ENCODE data around the gene RNF32. TPM values are rescaled to one million over a fixed set of nuclear protein-coding genes. Genes with fewer than 3 reads are reported as not detected.

Gene RNF32
- polyA plus RNA-seq, 1 donor = 3.7 TPM

DNA sequence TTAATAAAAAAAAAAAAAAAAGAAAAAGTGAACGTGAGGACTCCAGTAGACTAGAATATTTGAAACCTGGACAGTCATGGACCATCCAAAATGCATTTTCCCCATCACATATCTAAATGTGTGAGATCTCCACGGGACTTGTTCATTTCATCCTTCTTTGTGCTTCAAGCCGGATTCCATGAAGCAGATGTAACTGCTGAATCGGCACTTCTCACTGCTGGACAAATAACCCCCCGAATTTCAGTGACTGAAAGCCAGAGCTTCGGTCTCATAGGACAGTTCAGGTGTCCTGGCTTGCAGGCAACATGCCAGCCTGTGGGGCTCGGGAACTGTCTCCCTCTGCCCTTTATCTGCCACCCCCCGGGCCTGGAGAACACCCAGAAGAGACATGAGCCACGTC, 33.3 kb downstream of the RNF32 start:
- no CpG with 5 or more reads among the region's 9 CpGs for WGBS (ENCODE audit: insufficient coverage, low lambda C conversion rate)
- no peaks in the 10 kb centered on the region for H3K27me3 ChIP-seq (ENCODE audit: control insufficient read depth, insufficient read depth, low read length)
- H3K9me3 ChIP-seq (ENCODE audit: control insufficient read depth, low read depth, low read length) = no peaks in the 10 kb centered on the region
- H3K36me3 ChIP-seq (ENCODE audit: control insufficient read depth, insufficient read depth, low read length) = peaks cover 36% of the 10 kb centered on the region
- DNase-seq = no peak
- no peak overlapping the region for H3K27ac ChIP-seq (ENCODE audit: low read length)
- no peak overlapping the region for H3K4me3 ChIP-seq (ENCODE audit: low read length)
- no peaks in the 10 kb centered on the region for H3K4me1 ChIP-seq (ENCODE audit: control insufficient read depth, insufficient read depth, low read length)

DNA sequence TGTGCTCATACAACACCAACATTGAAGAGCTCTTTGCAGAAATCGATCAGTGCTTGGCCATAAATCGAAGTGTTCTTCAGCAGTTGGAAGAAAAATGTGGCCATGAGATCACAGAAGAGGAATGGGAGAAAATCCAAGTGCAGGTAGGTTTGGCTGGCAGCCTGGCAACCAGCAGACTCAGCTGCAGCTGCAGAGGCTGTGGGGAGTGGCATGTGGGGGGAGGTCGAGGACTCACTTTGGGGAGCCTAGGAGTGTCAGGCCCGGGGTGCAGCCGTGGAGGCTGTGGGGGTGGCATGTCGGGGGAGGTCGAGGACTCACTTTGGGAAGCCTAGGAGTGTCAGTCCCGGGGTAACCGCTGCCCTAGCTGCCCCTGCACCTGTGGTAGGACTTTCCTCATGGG, 35.1 kb downstream of the RNF32 start:
- no peak for DNase-seq
- WGBS (ENCODE audit: insufficient coverage, low lambda C conversion rate) = no CpG with 5 or more reads among the region's 9 CpGs
- Histone ChIP-seq H3K4me1 (ENCODE audit: control insufficient read depth, insufficient read depth, low read length) (no peaks in the 10 kb centered on the region), H3K9me3 (ENCODE audit: control insufficient read depth, low read depth, low read length) (no peaks in the 10 kb centered on the region), H3K4me3 (ENCODE audit: low read length) (no peak overlapping the region), H3K27ac (ENCODE audit: low read length) (no peak overlapping the region), H3K36me3 (ENCODE audit: control insufficient read depth, insufficient read depth, low read length) (peaks cover 40% of the 10 kb centered on the region), H3K27me3 (ENCODE audit: control insufficient read depth, insufficient read depth, low read length) (no peaks in the 10 kb centered on the region)

DNA sequence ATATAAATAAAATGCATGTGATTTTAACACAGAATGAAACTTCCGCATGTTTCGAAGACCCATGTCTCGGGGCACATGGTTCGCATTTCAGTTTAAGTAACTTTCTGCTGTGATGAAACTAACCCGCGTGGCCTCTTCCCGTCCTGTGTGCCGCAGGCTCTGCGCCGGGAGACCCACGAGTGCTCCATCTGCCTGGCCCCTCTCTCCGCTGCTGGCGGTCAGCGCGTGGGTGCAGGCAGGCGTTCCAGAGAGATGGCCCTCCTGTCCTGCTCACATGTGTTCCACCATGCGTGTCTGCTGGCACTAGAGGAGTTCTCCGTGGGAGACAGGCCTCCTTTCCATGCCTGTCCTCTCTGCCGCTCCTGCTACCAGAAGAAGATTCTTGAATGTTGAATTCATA, 35.7 kb downstream of the RNF32 start:
- DNase-seq = no peak
- H3K36me3 ChIP-seq (ENCODE audit: control insufficient read depth, insufficient read depth, low read length) = peaks cover 42% of the 10 kb centered on the region
- no peak overlapping the region for H3K27ac ChIP-seq (ENCODE audit: low read length)
- H3K4me3 ChIP-seq (ENCODE audit: low read length) = no peak overlapping the region
- no CpG with 5 or more reads among the region's 19 CpGs for WGBS (ENCODE audit: insufficient coverage, low lambda C conversion rate)
- no peaks in the 10 kb centered on the region for H3K27me3 ChIP-seq (ENCODE audit: control insufficient read depth, insufficient read depth, low read length)
- no peaks in the 10 kb centered on the region for H3K4me1 ChIP-seq (ENCODE audit: control insufficient read depth, insufficient read depth, low read length)
- H3K9me3 ChIP-seq (ENCODE audit: control insufficient read depth, low read depth, low read length) = no peaks in the 10 kb centered on the region

DNA sequence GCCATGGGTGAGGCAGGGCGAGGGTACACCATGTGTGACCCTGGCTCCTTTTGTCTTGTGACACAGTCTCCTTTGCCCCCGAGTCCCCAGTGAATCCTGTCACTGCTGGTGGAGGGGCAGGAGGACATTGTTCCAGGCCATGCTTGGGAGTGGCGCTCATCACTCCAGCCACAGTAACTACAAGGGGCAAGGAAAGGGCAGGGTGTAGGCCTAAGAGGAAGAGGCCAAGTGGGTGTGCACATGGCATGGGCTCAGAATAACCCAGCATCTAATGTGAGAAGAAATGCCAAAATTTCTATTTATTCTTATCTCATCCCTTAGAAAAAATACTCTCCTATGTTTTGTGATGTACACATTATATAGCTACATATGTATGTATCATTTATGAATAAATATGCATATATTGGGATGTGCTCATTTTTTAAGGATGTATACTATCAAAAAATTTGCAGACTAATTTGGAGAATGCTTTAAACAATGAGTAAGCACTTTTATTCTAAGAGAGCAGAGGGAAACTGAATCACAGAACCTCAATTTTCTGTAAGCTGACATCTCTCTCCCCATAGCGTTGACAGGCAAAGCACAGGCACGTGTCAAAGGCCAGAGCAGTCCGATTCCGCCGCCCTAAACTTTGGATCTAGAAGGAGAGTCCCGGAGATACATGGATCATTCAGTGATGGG, 36.9 kb downstream of the RNF32 start:
- H3K9me3 ChIP-seq (ENCODE audit: control insufficient read depth, low read depth, low read length) = no peaks in the 10 kb centered on the region
- H3K4me1 ChIP-seq (ENCODE audit: control insufficient read depth, insufficient read depth, low read length) = no peaks in the 10 kb centered on the region
- 100% methylated on average over 1 of the region's 9 CpGs for WGBS (ENCODE audit: insufficient coverage, low lambda C conversion rate)
- no peak for DNase-seq
- H3K27ac ChIP-seq (ENCODE audit: low read length) = no peak overlapping the region
- no peaks in the 10 kb centered on the region for H3K27me3 ChIP-seq (ENCODE audit: control insufficient read depth, insufficient read depth, low read length)
- no peak overlapping the region for H3K4me3 ChIP-seq (ENCODE audit: low read length)
- peaks cover 45% of the 10 kb centered on the region for H3K36me3 ChIP-seq (ENCODE audit: control insufficient read depth, insufficient read depth, low read length)

DNA sequence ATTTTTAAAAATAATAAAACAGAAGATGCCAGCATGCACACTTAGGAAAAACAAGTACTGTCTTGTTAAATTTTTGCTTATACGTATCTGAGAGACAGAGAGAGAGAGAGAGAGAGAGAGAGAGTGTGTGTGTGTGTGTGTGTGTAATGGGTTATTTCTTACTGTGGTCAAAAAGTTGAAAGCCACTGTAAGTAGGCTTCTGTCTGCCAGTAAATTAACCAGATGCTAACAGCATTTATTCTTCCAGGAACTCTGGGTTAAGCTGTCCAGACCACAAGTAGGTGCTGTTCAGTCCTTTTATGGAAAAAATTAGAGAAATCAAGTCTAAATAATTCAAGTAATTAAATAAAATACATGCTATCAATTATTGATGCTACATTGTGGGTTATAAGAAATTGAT, 39.7 kb downstream of the RNF32 start:
- WGBS (ENCODE audit: insufficient coverage, low lambda C conversion rate) = 100% methylated on average over 1 of the region's 1 CpG
- H3K36me3 ChIP-seq (ENCODE audit: control insufficient read depth, insufficient read depth, low read length) = peaks cover 41% of the 10 kb centered on the region

DNA sequence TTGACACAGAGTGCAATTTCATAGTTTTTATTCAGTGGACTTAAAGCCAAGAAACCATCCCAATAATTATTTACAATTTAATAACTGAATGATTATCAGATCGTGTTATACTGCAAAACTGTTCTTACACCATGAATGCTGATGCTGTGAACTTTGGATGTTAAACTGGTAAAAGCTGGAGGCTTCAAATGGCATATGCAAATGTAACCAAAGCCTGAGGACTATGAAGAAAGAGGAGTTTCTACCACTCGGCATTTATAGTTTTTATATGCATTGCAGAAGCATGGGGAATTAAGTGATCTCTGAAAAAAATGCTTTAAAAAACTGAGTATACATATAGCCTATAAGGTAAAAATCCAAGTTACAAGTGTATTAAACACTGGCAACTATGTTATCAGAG, 42.4 kb downstream of the RNF32 start:
- DNase-seq = no peak
- no peak overlapping the region for H3K27ac ChIP-seq (ENCODE audit: low read length)
- no peaks in the 10 kb centered on the region for H3K4me1 ChIP-seq (ENCODE audit: control insufficient read depth, insufficient read depth, low read length)
- H3K4me3 ChIP-seq (ENCODE audit: low read length) = no peak overlapping the region
- WGBS (ENCODE audit: insufficient coverage, low lambda C conversion rate) = 100% methylated on average over 1 of the region's 2 CpGs
- H3K36me3 ChIP-seq (ENCODE audit: control insufficient read depth, insufficient read depth, low read length) = peaks cover 24% of the 10 kb centered on the region
- no peaks in the 10 kb centered on the region for H3K27me3 ChIP-seq (ENCODE audit: control insufficient read depth, insufficient read depth, low read length)
- H3K9me3 ChIP-seq (ENCODE audit: control insufficient read depth, low read depth, low read length) = no peaks in the 10 kb centered on the region

More for the DNA sequence above, 39.7 kb downstream of the RNF32 start:
- H3K27me3 ChIP-seq (ENCODE audit: control insufficient read depth, insufficient read depth, low read length) = no peaks in the 10 kb centered on the region
- no peak overlapping the region for H3K4me3 ChIP-seq (ENCODE audit: low read length)
- no peaks in the 10 kb centered on the region for H3K4me1 ChIP-seq (ENCODE audit: control insufficient read depth, insufficient read depth, low read length)
- no peaks in the 10 kb centered on the region for H3K9me3 ChIP-seq (ENCODE audit: control insufficient read depth, low read depth, low read length)
- DNase-seq = no peak
- no peak overlapping the region for H3K27ac ChIP-seq (ENCODE audit: low read length)

DNA sequence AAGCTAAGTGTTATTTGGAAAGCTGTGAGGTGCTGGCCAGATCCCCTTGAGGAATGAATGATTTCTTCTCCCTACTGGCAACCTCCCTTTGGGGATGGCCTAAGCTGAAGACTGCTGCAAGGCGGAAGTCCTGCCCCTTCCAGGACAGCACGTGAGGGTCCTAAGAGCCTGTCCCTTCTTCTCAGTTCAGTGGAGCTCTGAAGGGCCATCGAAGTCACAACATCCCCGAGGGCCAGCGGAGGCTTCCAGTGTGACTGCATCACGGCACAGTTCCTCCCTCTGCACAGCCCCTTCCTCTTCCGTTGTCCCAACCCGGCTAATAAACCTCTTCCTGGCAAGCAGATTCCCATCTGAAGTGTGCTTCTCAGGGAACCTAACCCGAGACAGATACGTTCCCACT, 43.7 kb downstream of the RNF32 start:
- no peak overlapping the region for H3K27ac ChIP-seq (ENCODE audit: low read length)
- no CpG with 5 or more reads among the region's 10 CpGs for WGBS (ENCODE audit: insufficient coverage, low lambda C conversion rate)
- H3K4me3 ChIP-seq (ENCODE audit: low read length) = no peak overlapping the region
- H3K27me3 ChIP-seq (ENCODE audit: control insufficient read depth, insufficient read depth, low read length) = no peaks in the 10 kb centered on the region
- H3K4me1 ChIP-seq (ENCODE audit: control insufficient read depth, insufficient read depth, low read length) = no peaks in the 10 kb centered on the region
- H3K9me3 ChIP-seq (ENCODE audit: control insufficient read depth, low read depth, low read length) = no peaks in the 10 kb centered on the region
- no peak for DNase-seq
- peaks cover 14% of the 10 kb centered on the region for H3K36me3 ChIP-seq (ENCODE audit: control insufficient read depth, insufficient read depth, low read length)

DNA sequence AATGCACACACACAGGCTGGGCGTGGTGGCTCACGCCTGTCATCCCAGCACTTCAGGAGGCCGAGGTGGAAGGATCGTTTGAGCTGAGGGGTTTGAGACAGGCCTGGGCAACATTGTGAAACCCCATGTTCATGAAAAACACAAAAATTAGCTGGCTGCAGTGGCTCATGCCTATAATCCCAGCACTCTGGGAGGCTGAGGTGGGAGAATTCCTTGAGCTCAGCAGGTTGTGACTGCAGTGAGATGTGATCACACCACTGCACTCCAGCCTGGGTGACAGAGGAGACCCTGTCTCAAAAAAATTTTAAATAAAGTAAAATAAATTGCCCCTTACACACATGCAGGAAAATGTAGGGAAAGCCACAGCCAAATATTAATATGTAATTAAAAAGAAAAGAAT, 44.1 kb downstream of the RNF32 start:
- H3K9me3 ChIP-seq (ENCODE audit: control insufficient read depth, low read depth, low read length) = no peaks in the 10 kb centered on the region
- no CpG with 5 or more reads among the region's 4 CpGs for WGBS (ENCODE audit: insufficient coverage, low lambda C conversion rate)
- H3K36me3 ChIP-seq (ENCODE audit: control insufficient read depth, insufficient read depth, low read length) = peaks cover 13% of the 10 kb centered on the region
- H3K4me3 ChIP-seq (ENCODE audit: low read length) = no peak overlapping the region
- no peaks in the 10 kb centered on the region for H3K4me1 ChIP-seq (ENCODE audit: control insufficient read depth, insufficient read depth, low read length)
- H3K27me3 ChIP-seq (ENCODE audit: control insufficient read depth, insufficient read depth, low read length) = no peaks in the 10 kb centered on the region
- no peak overlapping the region for H3K27ac ChIP-seq (ENCODE audit: low read length)
- DNase-seq = no peak

DNA sequence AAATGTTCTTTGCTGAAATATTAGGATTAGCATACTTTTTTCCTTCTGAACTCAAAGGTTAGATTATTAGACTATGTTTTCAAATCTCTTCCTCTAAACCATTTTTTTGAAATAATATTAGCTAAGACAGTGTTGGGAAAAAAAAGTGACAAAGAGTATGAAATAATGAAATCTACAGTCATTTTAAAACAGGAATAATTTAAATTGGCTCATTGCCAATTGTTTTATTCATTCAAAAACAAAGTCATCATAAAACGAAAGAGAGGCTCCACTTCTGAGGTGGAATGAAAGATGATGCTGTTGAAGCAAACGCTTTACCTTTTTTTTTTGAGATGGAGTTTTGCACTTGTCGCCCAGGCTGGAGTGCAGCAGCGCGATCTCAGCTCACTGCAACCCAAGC, 51.2 kb downstream of the RNF32 start:
- Histone ChIP-seq H3K4me1 (ENCODE audit: control insufficient read depth, insufficient read depth, low read length) (no peaks in the 10 kb centered on the region), H3K36me3 (ENCODE audit: control insufficient read depth, insufficient read depth, low read length) (no peaks in the 10 kb centered on the region), H3K9me3 (ENCODE audit: control insufficient read depth, low read depth, low read length) (peaks cover 3% of the 10 kb centered on the region), H3K4me3 (ENCODE audit: low read length) (no peak overlapping the region), H3K27me3 (ENCODE audit: control insufficient read depth, insufficient read depth, low read length) (no peaks in the 10 kb centered on the region), H3K27ac (ENCODE audit: low read length) (no peak overlapping the region)
- DNase-seq = no peak
- 100% methylated on average over 1 of the region's 5 CpGs for WGBS (ENCODE audit: insufficient coverage, low lambda C conversion rate)

DNA sequence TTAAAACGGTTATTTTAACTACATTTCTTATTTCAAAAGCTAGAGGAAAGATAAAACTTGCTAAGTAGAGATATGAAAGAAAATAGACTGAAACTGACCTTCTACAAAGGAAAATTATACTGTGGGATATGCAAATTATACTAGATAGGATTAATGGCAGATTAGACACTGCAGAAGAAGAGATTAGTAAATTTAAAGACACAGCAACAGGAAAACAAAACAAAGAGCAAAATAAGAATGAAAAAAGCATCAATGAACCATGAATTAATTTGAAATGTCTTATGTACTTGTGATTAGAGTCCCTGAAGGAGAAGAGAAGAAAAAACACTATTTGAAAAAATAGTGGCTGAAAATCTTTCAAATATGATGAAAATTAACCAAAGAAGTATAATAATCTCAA, 52.3 kb downstream of the RNF32 start:
- Histone ChIP-seq H3K27ac (ENCODE audit: low read length) (no peak overlapping the region), H3K9me3 (ENCODE audit: control insufficient read depth, low read depth, low read length) (peaks cover 3% of the 10 kb centered on the region), H3K36me3 (ENCODE audit: control insufficient read depth, insufficient read depth, low read length) (no peaks in the 10 kb centered on the region), H3K27me3 (ENCODE audit: control insufficient read depth, insufficient read depth, low read length) (no peaks in the 10 kb centered on the region), H3K4me1 (ENCODE audit: control insufficient read depth, insufficient read depth, low read length) (no peaks in the 10 kb centered on the region), H3K4me3 (ENCODE audit: low read length) (no peak overlapping the region)
- WGBS (ENCODE audit: insufficient coverage, low lambda C conversion rate) = 100% methylated on average over 1 of the region's 1 CpG
- no peak for DNase-seq

DNA sequence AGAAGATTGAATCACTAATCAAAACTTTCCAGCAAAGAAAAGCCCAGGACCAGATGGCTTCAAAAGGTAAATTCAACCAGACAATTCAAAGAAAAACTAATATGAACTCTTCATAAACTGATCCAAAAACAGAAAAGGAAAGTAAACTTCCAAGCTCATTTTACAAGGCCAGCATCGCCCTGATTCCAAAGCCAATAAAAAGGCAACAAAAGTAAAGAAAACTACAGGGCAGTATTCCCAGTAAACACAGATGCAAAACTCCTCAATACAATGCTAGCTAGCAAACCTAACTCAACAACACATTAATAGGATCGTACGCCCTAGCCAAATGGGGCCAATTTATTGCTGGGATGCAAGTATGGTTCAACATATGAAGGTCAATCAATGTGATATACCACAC, 53.1 kb downstream of the RNF32 start:
- Histone ChIP-seq H3K4me1 (ENCODE audit: control insufficient read depth, insufficient read depth, low read length) (no peaks in the 10 kb centered on the region), H3K36me3 (ENCODE audit: control insufficient read depth, insufficient read depth, low read length) (no peaks in the 10 kb centered on the region), H3K4me3 (ENCODE audit: low read length) (no peak overlapping the region), H3K9me3 (ENCODE audit: control insufficient read depth, low read depth, low read length) (peaks cover 7% of the 10 kb centered on the region), H3K27me3 (ENCODE audit: control insufficient read depth, insufficient read depth, low read length) (no peaks in the 10 kb centered on the region), H3K27ac (ENCODE audit: low read length) (no peak overlapping the region)
- no peak for DNase-seq
- no CpG with 5 or more reads among the region's 3 CpGs for WGBS (ENCODE audit: insufficient coverage, low lambda C conversion rate)
